Metanephros (tissue), 2 donors: ENCODE results near the gene TEX54. TPM values are rescaled to one million over a fixed set of nuclear protein-coding genes. Genes with fewer than 3 reads are reported as not detected.

Experiments used
- small RNA-seq: library from RNA; depleted of rRNA; stranded (forward); fragments of <200 nt; gene quantifications from one replicate; pipeline ENCODE3, GENCODE V24; 2014; ENCODE audit warnings: low replicate concordance
- total RNA-seq: library from RNA; depleted of rRNA; stranded (reverse); fragments of >200 nt; gene quantifications from one replicate; pipeline ENCODE4 v1.2.3, GENCODE V29; 2014

TEX54 gene
- total RNA-seq, result not detected

DNA sequence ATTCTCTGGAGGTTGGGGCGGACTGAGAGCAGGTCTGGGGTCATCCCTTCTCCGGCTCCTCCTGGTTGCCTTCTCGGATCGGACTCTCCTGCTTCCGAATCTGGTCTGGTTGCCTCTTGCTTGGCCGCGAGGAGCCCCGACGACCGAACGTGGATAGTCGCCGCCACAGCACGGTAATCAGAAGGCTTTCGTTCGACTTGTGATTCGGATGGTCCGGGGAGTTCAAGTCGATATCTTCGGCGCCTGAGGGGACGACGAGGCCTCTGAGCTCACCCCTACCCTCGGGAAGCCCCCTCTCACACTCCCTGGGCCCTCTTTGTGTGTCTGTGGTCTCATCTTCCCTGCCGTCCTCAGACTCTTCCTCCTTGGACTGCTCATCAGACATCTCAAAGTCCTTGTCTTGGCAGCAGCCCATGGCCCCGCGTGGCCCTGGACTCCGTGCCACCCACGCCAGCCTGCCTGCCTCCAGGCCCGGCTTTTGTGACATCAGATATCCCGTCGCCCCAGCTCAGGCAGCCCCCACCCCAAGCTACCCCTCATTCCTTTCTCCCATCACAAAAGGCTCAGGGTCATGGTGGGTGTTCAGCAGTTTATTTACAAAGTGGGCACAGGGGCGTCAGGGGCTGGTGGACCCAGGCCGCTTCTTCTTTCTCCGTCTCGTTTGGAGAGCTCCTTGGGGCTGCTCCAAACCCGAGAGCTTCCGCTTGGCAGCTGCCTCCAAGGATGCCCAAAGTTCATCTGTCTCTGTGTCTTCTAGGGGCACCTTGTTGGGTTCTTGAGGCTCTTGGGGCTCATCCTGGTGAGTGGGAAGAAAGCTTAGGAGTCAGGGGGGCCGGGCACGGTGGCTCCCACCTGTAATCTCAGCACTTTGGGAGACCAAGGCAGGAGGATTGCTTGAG, at the start of gene TEX54:
TEX54 (minus strand) TSS at position 506 of the 899 bp plus-strand sequence.

DNA sequence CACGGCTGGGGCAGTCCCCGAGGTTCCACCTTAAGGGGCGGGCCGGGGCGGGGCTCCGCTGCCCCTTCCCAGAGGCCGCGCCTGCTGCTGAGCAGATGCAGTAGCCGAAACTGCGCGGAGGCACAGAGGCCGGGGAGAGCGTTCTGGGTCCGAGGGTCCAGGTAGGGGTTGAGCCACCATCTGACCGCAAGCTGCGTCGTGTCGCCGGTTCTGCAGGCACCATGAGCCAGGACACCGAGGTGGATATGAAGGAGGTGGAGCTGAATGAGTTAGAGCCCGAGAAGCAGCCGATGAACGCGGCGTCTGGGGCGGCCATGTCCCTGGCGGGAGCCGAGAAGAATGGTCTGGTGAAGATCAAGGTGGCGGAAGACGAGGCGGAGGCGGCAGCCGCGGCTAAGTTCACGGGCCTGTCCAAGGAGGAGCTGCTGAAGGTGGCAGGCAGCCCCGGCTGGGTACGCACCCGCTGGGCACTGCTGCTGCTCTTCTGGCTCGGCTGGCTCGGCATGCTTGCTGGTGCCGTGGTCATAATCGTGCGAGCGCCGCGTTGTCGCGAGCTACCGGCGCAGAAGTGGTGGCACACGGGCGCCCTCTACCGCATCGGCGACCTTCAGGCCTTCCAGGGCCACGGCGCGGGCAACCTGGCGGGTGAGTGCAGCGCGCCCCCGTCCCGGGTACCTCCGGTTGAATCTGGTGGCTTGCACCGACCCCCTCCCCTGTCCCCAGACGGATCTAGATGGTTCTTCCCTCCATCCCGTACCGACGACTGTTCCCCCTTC, 48.4 kb upstream of the TEX54 start, which contains the start of gene SLC3A2:
SLC3A2 (plus strand) TSS at position 94 of the 776 bp plus-strand sequence; CDS start at position 222, 128 bp downstream.

GRCh38 chr11:62839050-62839945, 6.7 kb upstream of the TEX54 start, which contains the start of gene WDR74:
TSS of gene WDR74 (minus strand) at chr11:62839590. CDS start at chr11:62839570, 20 bp downstream.

DNA sequence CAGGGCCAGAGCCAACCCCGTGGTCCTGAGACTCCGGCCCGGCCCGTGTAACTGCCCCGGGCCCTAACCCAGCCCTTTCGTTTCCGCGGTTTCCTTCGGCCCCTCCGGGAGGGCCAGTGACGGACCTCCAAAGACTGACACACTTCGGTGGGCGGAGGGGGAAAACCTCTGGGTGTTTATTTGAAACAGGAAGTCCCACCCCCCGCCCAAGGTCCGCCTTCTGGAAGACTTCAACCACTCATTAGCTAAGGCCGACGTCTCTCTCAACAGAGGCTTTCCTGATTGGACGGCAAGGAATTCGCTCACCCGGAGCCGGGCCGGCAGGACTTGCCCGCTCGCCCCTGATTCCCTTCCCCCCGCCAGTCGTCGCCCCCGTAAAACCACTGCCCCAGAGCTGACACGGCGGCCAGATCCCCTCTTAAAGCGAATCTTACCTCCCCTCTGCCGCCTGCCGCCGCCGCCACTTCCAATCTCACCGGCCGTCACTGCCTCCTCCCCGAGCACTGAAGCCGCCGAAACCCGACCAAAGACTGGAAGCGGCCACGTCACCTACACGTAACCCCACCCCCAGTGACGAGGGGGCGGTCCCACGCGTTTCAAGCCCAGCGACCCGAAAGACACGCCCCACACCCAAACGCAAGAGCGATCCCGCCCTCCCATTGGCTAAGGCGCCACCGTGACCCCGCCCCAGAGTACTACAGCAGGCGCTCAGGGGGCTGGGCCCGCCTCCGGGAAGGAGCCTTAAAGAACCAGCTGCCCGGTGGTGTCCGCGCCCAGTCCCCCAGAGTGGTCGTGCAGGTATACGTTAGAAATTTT, 913 bp downstream of the TEX54 start, which contains the start of gene STX5:
STX5 (minus strand) TSS at position 532 of the 816 bp plus-strand sequence. CDS start 808 bp downstream, outside the sequence.

GRCh38 chr11:62805076-62805892, 27.4 kb downstream of the TEX54 start, which contains the start of gene NXF1:
TSS of gene NXF1 (minus strand) at chr11:62805440. CDS start at chr11:62805356, 84 bp downstream.

GRCh38 chr11:62791501-62792201, 41.0 kb downstream of the TEX54 start, which contains the start of gene TMEM223:
TSS of gene TMEM223 (minus strand) at chr11:62792006. CDS start at chr11:62791994, 12 bp downstream.

DNA sequence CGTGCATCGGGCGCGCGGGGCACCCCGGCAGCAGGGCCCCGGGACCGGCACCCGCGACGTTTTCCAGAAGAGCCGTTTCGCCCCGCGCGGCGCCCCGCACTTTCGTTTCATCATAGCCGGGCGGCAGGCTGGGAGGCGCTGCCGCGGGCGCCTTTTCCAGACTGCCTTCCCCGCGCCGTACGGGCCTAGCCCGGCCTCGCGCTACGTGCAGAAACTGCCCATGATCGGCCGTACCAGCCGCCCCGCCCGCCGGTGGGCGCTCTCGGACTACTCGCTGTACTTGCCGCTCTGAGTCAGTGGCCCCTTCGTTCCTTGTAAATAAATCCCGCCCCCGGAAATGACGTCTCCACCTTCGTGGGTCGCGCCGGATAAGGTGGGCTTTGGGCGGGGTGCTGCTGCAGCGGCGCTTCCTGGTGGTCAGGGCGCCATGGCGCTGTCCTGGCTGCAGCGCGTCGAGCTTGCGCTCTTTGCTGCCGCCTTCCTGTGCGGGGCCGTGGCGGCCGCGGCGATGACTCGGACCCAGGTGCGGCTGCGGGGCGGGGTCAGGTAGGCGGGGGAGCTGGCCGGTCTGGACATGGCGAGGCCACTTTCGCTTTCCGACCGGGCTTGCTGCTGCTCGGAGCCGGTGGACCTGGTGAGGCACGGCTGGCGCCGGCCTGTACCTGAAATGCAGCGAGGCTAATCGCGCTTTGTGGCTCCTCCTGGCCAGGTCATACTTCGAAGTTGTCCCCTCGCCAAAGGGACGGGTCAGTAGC, 45.5 kb downstream of the TEX54 start, which contains the start of gene TMEM179B:
TMEM179B (plus strand) TSS at position 398 of the 755 bp plus-strand sequence; CDS start at position 428, 30 bp downstream.

Small RNA genes lying within 50 kb of the gene (small RNA-seq; reads per million reads assigned to genes)
- gene MIR6514 (0.09 reads per million), gene RF00099 (not detected), gene RNU6-118P (not detected), gene SNORD22 (not detected), gene SNORD26 (not detected), gene SNORD27 (not detected), gene SNORD28 (not detected), gene SNORD30 (379 reads per million, percentile 98 among the genes with 10 or more reads in this experiment)

Other genes with a start within 250 kb of the TEX54 start
- 12.9 TPM for gene TUT1, start 241.3 kb downstream of the TEX54 start, total RNA-seq
- 79.0 TPM for gene MTA2, start 231.0 kb downstream of the TEX54 start, total RNA-seq
- gene EML3, start 220.1 kb downstream of the TEX54 start, total RNA-seq, result 26.9 TPM
- gene ROM1, start 219.6 kb downstream of the TEX54 start, total RNA-seq, result 1.6 TPM
- 28.3 TPM for gene B3GAT3, start 210.9 kb downstream of the TEX54 start, total RNA-seq
- 253 TPM for gene GANAB, start 186.2 kb downstream of the TEX54 start, total RNA-seq
- 23.0 TPM for gene INTS5, start 179.5 kb downstream of the TEX54 start, total RNA-seq
- 20.1 TPM for gene C11orf98, start 167.6 kb downstream of the TEX54 start, total RNA-seq
- gene CSKMT, start 167.5 kb downstream of the TEX54 start, total RNA-seq, result 8.9 TPM
- gene UQCC3, start 161.2 kb downstream of the TEX54 start, total RNA-seq, result 10.2 TPM
- gene LBHD1, start 160.6 kb downstream of the TEX54 start, total RNA-seq, result 4.0 TPM
- 89.0 TPM for gene UBXN1, start 153.8 kb downstream of the TEX54 start, total RNA-seq
- gene LRRN4CL, start 143.3 kb downstream of the TEX54 start, total RNA-seq, result 5.4 TPM
- gene BSCL2, start 125.4 kb downstream of the TEX54 start, total RNA-seq, result 79.3 TPM
- gene GNG3, start 125.2 kb downstream of the TEX54 start, total RNA-seq, result not detected
- 39.5 TPM for gene HNRNPUL2, start 105.4 kb downstream of the TEX54 start, total RNA-seq
- gene TTC9C, start 104.4 kb downstream of the TEX54 start, total RNA-seq, result 34.4 TPM
- gene ZBTB3, start 78.7 kb downstream of the TEX54 start, total RNA-seq, result 14.8 TPM
- 87.4 TPM for gene POLR2G, start 71.3 kb downstream of the TEX54 start, total RNA-seq
- gene TAF6L, start 61.4 kb downstream of the TEX54 start, total RNA-seq, result 36.1 TPM
- 43.4 TPM for gene TMEM179B, start 45.4 kb downstream of the TEX54 start, total RNA-seq
- gene TMEM223, start 40.8 kb downstream of the TEX54 start, total RNA-seq, result 20.4 TPM
- 37.9 TPM for gene NXF1, start 27.4 kb downstream of the TEX54 start, total RNA-seq
- 34.2 TPM for gene STX5, start 790 bp downstream of the TEX54 start, total RNA-seq
- gene WDR74, start 6.7 kb upstream of the TEX54 start, total RNA-seq, result 33.6 TPM
- gene SLC3A2, start 48.1 kb upstream of the TEX54 start, total RNA-seq, result 139 TPM
- not detected for gene CHRM1, start 88.5 kb upstream of the TEX54 start, total RNA-seq
- 9.7 TPM for gene SLC22A6, start 152.1 kb upstream of the TEX54 start, total RNA-seq
- 10.3 TPM for gene SLC22A8, start 183.0 kb upstream of the TEX54 start, total RNA-seq